GM12878 (cell line): Measurements from ENCODE around the gene ASCC2. TPM values are rescaled to one million over a fixed set of nuclear protein-coding genes. Genes with fewer than 3 reads are reported as not detected.
A peak's percentile ranks its signal among the peaks of the same experiment; 100 is the strongest.

Experiments used
- BMI1 ChIP-seq: fragments of 450-650 bp; IDR thresholded peaks from 2 replicates; pipeline ENCODE4 v1.6.1; 2016; ENCODE audit warnings: mild to moderate bottlenecking, moderate library complexity, borderline replicate concordance
- CBX3 ChIP-seq: fragments of 200-600 bp; sonication (generic); IDR thresholded peaks from 2 replicates; pipeline ENCODE4 v1.6.1; 2016; ENCODE audit warnings: low read depth, borderline replicate concordance
- CBX5 ChIP-seq: sonication (generic); IDR thresholded peaks from 2 replicates; pipeline ENCODE4 v1.6.1; 2016; ENCODE audit warnings: low read depth, moderate library complexity, mild to moderate bottlenecking, inconsistent platforms
- CEBPB ChIP-seq, 2 experiments: fragments of 150-350 bp in 1 of 2; IDR thresholded peaks; 2 replicates each; pipeline ENCODE4 v1.6.1; 2012 to 2014; ENCODE audit warnings: low read depth in 2 of 2, low read length in 2 of 2, borderline replicate concordance in 1 of 2, inconsistent platforms in 1 of 2
- DPF2 ChIP-seq: fragments of 450-650 bp; IDR thresholded peaks from 2 replicates; pipeline ENCODE4 v1.6.1; 2017; ENCODE audit warnings: mild to moderate bottlenecking
- HCFC1 ChIP-seq: fragments of 150-350 bp; IDR thresholded peaks from 2 replicates; pipeline ENCODE4 v1.6.1; 2014; ENCODE audit warnings: low read length
- HDAC2 ChIP-seq: fragments of 200-600 bp; sonication (generic); IDR thresholded peaks from 2 replicates; pipeline ENCODE4 v1.6.1; 2017
- IRF4 ChIP-seq: IDR thresholded peaks from 2 replicates; pipeline ENCODE4 v1.6.1; 2011; ENCODE audit warnings: low read depth, low read length
- KLF5 ChIP-seq: fragments of 450-650 bp; IDR thresholded peaks from 2 replicates; pipeline ENCODE4 v1.6.1; 2014; ENCODE audit warnings: mild to moderate bottlenecking; ENCODE audit not compliant: partially characterized antibody
- NFIC ChIP-seq: IDR thresholded peaks from 2 replicates; pipeline ENCODE4 v1.6.1; 2012; ENCODE audit warnings: low read depth, mild to moderate bottlenecking, inconsistent platforms, low read length, moderate library complexity
- NR2C1 ChIP-seq: fragments of 450-650 bp; IDR thresholded peaks from 2 replicates; pipeline ENCODE4 v1.6.1; 2017; ENCODE audit warnings: antibody characterized with exemption, mild to moderate bottlenecking, moderate library complexity
- POU2F2 ChIP-seq: IDR thresholded peaks from 3 replicates; pipeline ENCODE4 v1.6.1; 2011; ENCODE audit warnings: low read depth, mild to moderate bottlenecking, low read length, borderline replicate concordance
- RAD51 ChIP-seq: fragments of 450-650 bp; IDR thresholded peaks from 2 replicates; pipeline ENCODE4 v1.6.1; 2016; ENCODE audit warnings: moderate library complexity, mild to moderate bottlenecking, inconsistent platforms
- RFX5 ChIP-seq: IDR thresholded peaks from 2 replicates; pipeline ENCODE4 v1.6.1; 2011; ENCODE audit warnings: low read depth, low read length, improper control_type of control experiment
- SMARCA5 ChIP-seq: fragments of 450-650 bp; IDR thresholded peaks from 2 replicates; pipeline ENCODE4 v1.6.1; 2017; ENCODE audit warnings: mild to moderate bottlenecking
- SMC3 ChIP-seq: IDR thresholded peaks from 2 replicates; pipeline ENCODE4 v1.6.1; 2011; ENCODE audit warnings: low read length, improper control_type of control experiment, borderline replicate concordance
- SUZ12 ChIP-seq: fragments of 200-600 bp; sonication (generic); IDR thresholded peaks from one replicate; pipeline ENCODE4 v1.6.1; 2018; ENCODE audit warnings: antibody characterized with exemption, mild to moderate bottlenecking; ENCODE audit not compliant: unreplicated experiment
- TCF3 ChIP-seq: IDR thresholded peaks from 2 replicates; pipeline ENCODE4 v1.6.1; 2012; ENCODE audit warnings: low read depth, mild to moderate bottlenecking, low read length, borderline replicate concordance; ENCODE audit not compliant: insufficient read depth
- polyA plus RNA-seq, 11 experiments: library from polyadenylated mRNA; depleted of rRNA in 4 of 11; unstranded in 6 of 11; stranded (reverse) in 5 of 11; fragments of >200 nt; fragmentation: Nextera tagmentation in 4 of 11; fragmentation: Illumina TruSeq in 1 of 11; extraction: Ambion mirVana in 4 of 11; extraction: Trizol in 1 of 11; gene quantifications; 1 replicate in 1 of 11; 2 replicates in 10 of 11; pipeline versions ENCODE4 v1.2.1 to v1.2.3, GENCODE V29; 2011 to 2016; ENCODE audit warnings: inconsistent platforms in 2 of 11, missing spikeins in 2 of 11, low read depth in 1 of 11
- total RNA-seq, 4 experiments: library from RNA; depleted of rRNA in 3 of 4; stranded (reverse); fragments of >200 nt in 3 of 4; fragmentation: Illumina TruSeq in 1 of 4; extraction: Trizol in 1 of 4; gene quantifications; 2 replicates each; pipeline versions ENCODE4 v1.2.1 to v1.2.3, GENCODE V29; 2013 to 2021
- TF ChIP-seq, protein P1 (sequence below): IDR thresholded peaks from 2 replicates; pipeline ENCODE4 v1.6.1; 2012; ENCODE audit warnings: mild to moderate bottlenecking, low read depth, low read length
- TF ChIP-seq, protein P2 (sequence below): IDR thresholded peaks from 2 replicates; pipeline ENCODE4 v1.6.1; 2011; ENCODE audit warnings: borderline replicate concordance, low read depth, mild to moderate bottlenecking, moderate library complexity, mixed read lengths, low read length; ENCODE audit not compliant: insufficient read depth; ENCODE audit errors: extremely low read length
- TF ChIP-seq, protein P3 (sequence below): fragments of 450-650 bp; IDR thresholded peaks from 2 replicates; pipeline ENCODE4 v1.6.1; 2017; ENCODE audit warnings: mild to moderate bottlenecking, moderate library complexity
- TF ChIP-seq, protein P4 (sequence below): fragments of 450-650 bp; IDR thresholded peaks from 2 replicates; pipeline ENCODE4 v1.6.1; 2014; ENCODE audit warnings: mild to moderate bottlenecking

The ASCC2 gene
- total and polyA plus RNA-seq, 10 of the 15 experiments (the other 5 are each of a cell fraction or from before 2014, with no cell fraction given): 5.3 to 91.4 (median 56.5) TPM

DNA sequence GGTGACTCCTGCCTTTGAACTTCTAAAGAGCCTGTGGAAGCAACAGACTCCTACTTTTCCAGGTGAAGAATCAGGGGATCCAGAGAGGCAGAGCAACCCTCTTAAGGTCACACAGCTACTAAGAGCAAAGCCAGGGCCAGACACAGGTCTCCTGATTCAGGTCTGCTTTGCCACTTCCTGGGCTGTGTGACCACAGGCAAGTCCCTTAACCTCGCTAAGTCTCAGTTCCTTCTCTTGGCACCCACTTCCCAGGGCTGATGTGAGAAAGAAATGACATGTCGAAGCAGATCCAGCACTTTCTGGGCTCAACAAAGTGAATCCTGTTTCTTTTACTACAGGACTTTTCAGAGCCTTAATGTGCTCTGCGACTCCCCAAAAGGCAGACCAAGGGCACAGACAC is 40.7 kb downstream of the ASCC2 start (continued):
- TF ChIP-seq, protein P1, sequence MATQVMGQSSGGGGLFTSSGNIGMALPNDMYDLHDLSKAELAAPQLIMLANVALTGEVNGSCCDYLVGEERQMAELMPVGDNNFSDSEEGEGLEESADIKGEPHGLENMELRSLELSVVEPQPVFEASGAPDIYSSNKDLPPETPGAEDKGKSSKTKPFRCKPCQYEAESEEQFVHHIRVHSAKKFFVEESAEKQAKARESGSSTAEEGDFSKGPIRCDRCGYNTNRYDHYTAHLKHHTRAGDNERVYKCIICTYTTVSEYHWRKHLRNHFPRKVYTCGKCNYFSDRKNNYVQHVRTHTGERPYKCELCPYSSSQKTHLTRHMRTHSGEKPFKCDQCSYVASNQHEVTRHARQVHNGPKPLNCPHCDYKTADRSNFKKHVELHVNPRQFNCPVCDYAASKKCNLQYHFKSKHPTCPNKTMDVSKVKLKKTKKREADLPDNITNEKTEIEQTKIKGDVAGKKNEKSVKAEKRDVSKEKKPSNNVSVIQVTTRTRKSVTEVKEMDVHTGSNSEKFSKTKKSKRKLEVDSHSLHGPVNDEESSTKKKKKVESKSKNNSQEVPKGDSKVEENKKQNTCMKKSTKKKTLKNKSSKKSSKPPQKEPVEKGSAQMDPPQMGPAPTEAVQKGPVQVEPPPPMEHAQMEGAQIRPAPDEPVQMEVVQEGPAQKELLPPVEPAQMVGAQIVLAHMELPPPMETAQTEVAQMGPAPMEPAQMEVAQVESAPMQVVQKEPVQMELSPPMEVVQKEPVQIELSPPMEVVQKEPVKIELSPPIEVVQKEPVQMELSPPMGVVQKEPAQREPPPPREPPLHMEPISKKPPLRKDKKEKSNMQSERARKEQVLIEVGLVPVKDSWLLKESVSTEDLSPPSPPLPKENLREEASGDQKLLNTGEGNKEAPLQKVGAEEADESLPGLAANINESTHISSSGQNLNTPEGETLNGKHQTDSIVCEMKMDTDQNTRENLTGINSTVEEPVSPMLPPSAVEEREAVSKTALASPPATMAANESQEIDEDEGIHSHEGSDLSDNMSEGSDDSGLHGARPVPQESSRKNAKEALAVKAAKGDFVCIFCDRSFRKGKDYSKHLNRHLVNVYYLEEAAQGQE: no peak
- peak; percentile 29; the same call in 1 of the 2 replicates for TF ChIP-seq NFIC
- TF ChIP-seq RFX5: no peak
- TF ChIP-seq HCFC1: no peak
- no peak for TF ChIP-seq CBX3
- TF ChIP-seq RAD51: no peak
- TF ChIP-seq SMARCA5: peak; percentile 100
- TF ChIP-seq NR2C1: no peak
- no peak for TF ChIP-seq CBX5
- TF ChIP-seq BMI1: no peak
- no peak for TF ChIP-seq KLF5
- no peak for TF ChIP-seq POU2F2
- TF ChIP-seq, protein P2, sequence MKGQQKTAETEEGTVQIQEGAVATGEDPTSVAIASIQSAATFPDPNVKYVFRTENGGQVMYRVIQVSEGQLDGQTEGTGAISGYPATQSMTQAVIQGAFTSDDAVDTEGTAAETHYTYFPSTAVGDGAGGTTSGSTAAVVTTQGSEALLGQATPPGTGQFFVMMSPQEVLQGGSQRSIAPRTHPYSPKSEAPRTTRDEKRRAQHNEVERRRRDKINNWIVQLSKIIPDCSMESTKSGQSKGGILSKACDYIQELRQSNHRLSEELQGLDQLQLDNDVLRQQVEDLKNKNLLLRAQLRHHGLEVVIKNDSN: no peak
- TF ChIP-seq TCF3: no peak
- TF ChIP-seq, protein P3, sequence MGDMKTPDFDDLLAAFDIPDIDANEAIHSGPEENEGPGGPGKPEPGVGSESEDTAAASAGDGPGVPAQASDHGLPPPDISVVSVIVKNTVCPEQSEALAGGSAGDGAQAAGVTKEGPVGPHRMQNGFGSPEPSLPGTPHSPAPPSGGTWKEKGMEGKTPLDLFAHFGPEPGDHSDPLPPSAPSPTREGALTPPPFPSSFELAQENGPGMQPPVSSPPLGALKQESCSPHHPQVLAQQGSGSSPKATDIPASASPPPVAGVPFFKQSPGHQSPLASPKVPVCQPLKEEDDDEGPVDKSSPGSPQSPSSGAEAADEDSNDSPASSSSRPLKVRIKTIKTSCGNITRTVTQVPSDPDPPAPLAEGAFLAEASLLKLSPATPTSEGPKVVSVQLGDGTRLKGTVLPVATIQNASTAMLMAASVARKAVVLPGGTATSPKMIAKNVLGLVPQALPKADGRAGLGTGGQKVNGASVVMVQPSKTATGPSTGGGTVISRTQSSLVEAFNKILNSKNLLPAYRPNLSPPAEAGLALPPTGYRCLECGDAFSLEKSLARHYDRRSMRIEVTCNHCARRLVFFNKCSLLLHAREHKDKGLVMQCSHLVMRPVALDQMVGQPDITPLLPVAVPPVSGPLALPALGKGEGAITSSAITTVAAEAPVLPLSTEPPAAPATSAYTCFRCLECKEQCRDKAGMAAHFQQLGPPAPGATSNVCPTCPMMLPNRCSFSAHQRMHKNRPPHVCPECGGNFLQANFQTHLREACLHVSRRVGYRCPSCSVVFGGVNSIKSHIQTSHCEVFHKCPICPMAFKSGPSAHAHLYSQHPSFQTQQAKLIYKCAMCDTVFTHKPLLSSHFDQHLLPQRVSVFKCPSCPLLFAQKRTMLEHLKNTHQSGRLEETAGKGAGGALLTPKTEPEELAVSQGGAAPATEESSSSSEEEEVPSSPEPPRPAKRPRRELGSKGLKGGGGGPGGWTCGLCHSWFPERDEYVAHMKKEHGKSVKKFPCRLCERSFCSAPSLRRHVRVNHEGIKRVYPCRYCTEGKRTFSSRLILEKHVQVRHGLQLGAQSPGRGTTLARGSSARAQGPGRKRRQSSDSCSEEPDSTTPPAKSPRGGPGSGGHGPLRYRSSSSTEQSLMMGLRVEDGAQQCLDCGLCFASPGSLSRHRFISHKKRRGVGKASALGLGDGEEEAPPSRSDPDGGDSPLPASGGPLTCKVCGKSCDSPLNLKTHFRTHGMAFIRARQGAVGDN: no peak; the same call in 1 of the 2 replicates
- no peak for TF ChIP-seq SUZ12
- TF ChIP-seq CEBPB (IDR thresholded peaks at IDR 0.05; ENCODE audit: borderline replicate concordance in 1 of 2, low read depth in 2 of 2, low read length in 2 of 2): no peak
- no peak for TF ChIP-seq HDAC2
- TF ChIP-seq DPF2: no peak
- no peak for TF ChIP-seq SMC3
- peak; percentile 80 for TF ChIP-seq IRF4
- TF ChIP-seq, protein P4, sequence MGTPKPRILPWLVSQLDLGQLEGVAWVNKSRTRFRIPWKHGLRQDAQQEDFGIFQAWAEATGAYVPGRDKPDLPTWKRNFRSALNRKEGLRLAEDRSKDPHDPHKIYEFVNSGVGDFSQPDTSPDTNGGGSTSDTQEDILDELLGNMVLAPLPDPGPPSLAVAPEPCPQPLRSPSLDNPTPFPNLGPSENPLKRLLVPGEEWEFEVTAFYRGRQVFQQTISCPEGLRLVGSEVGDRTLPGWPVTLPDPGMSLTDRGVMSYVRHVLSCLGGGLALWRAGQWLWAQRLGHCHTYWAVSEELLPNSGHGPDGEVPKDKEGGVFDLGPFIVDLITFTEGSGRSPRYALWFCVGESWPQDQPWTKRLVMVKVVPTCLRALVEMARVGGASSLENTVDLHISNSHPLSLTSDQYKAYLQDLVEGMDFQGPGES: no peak
